IgD-negative memory B cell (primary cell): ENCODE data around the gene PDE8B. TPM values are rescaled to one million over a fixed set of nuclear protein-coding genes. Genes with fewer than 3 reads are reported as not detected.

Source experiments
- H3K27ac Mint-ChIP-seq, 3 donors: one replicate each; pipeline ENCODE4 v1.8.0; 2020 to 2022; ENCODE audit warnings: mild to moderate bottlenecking in 3 of 3, mixed read lengths in 3 of 3, moderate library complexity in 1 of 3
- H3K27me3 Mint-ChIP-seq: one replicate; pipeline ENCODE4 v1.8.0; 2021; ENCODE audit warnings: mixed read lengths
- H3K36me3 Mint-ChIP-seq: one replicate; pipeline ENCODE4 v1.8.0; 2020; ENCODE audit warnings: mild to moderate bottlenecking, mixed read lengths
- H3K4me1 Mint-ChIP-seq, 3 donors: one replicate each; pipeline ENCODE4 v1.8.0; 2020 to 2022; ENCODE audit warnings: mixed read lengths in 3 of 3, mild to moderate bottlenecking in 1 of 3
- H3K4me3 Mint-ChIP-seq, 4 donors: one replicate each; pipeline ENCODE4 v1.8.0; 2020 to 2022; ENCODE audit warnings: mild to moderate bottlenecking in 4 of 4, mixed read lengths in 4 of 4, moderate library complexity in 3 of 4
- H3K9me3 Mint-ChIP-seq, 3 donors: one replicate each; pipeline ENCODE4 v1.8.0; 2020 to 2021; ENCODE audit warnings: mixed read lengths in 3 of 3, mild to moderate bottlenecking in 1 of 3
- polyA plus RNA-seq: library from polyadenylated mRNA; unstranded; fragments of 300-500 nt; fragmentation: Illumina TruSeq; gene quantifications from one replicate; pipeline ENCODE4 v1.2.3, GENCODE V29; 2021

PDE8B gene
- polyA plus RNA-seq, 1 donor from 2014 or later = not detected

DNA sequence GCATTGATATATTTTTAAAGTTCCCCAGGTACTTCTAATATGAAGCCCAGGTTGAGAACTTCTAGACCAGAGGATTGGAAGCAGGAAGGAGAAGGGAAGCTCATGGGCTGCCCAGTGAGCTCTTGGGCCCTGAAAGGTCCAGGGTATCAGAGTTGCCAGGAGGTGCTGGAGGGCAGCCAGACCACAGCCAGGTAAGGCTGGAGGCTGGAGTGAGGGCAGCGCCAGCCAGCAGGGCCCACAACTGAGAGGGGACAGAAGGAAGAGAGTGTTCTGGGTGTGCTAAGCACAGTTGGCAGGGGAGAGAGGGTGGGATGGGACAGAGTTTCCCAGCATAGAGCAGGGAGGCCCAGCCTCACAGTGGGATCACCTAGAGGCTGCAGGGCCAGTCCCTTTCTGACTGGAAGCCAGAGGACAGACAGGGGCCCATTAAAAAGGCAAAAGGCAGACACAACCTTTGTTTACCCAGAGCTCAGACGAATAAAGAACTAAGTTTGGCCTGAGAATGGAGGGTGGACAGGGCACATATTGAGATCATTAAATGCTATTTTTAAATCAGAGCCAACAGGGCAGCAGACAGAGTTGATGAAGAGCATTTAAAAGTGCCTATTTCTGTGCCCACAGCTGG is 94.9 kb downstream of the PDE8B start:
- H3K4me1 Mint-ChIP-seq = peaks cover 0 to 5% (median 4%) of the 10 kb centered on the region in 3 donors
- H3K36me3 Mint-ChIP-seq = peaks cover 1% of the 10 kb centered on the region
- peaks cover 5% of the 10 kb centered on the region for H3K27me3 Mint-ChIP-seq
- H3K27ac Mint-ChIP-seq = peak overlapping the region in 1 of 3 donors; percentile 28
- H3K9me3 Mint-ChIP-seq = no peaks in the 10 kb centered on the region
- H3K4me3 Mint-ChIP-seq = no peak overlapping the region

DNA sequence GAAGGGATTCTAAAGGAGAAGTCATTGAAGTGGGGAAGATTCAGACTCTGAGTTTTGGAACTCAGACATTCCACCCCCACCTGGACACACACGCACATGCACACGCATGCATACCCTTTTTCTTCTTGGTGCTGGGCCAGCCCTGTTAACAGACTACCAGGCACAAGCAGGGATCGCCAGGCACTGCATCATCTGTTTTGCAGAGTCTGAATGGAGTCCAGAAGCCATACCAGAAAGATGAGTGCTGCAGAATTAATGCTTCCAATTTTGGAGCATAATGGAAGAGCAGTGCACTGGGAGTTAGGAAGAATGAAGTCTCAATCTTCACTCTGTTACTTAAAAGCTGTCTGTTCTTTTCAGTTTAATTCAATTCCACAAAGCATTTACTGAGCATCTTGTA is 95.5 kb downstream of the PDE8B start:
- H3K4me1 Mint-ChIP-seq = peaks cover 0 to 5% (median 4%) of the 10 kb centered on the region in 3 donors
- no peak overlapping the region for H3K4me3 Mint-ChIP-seq

GRCh38 chr5:77306531-77306930 is 96.1 kb downstream of the PDE8B start:
- Mint-ChIP-seq H3K27ac (no peak overlapping the region), H3K9me3 (no peaks in the 10 kb centered on the region), H3K4me1 (peaks cover 0 to 5% (median 4%) of the 10 kb centered on the region in 3 donors), H3K4me3 (no peak overlapping the region), H3K36me3 (peaks cover 1% of the 10 kb centered on the region), H3K27me3 (peaks cover 5% of the 10 kb centered on the region)

More for the DNA sequence above, 95.5 kb downstream of the PDE8B start:
- peak overlapping the region in 1 of 3 donors; percentile 28 for H3K27ac Mint-ChIP-seq
- H3K27me3 Mint-ChIP-seq = peaks cover 5% of the 10 kb centered on the region
- no peaks in the 10 kb centered on the region for H3K9me3 Mint-ChIP-seq
- peaks cover 1% of the 10 kb centered on the region for H3K36me3 Mint-ChIP-seq

DNA sequence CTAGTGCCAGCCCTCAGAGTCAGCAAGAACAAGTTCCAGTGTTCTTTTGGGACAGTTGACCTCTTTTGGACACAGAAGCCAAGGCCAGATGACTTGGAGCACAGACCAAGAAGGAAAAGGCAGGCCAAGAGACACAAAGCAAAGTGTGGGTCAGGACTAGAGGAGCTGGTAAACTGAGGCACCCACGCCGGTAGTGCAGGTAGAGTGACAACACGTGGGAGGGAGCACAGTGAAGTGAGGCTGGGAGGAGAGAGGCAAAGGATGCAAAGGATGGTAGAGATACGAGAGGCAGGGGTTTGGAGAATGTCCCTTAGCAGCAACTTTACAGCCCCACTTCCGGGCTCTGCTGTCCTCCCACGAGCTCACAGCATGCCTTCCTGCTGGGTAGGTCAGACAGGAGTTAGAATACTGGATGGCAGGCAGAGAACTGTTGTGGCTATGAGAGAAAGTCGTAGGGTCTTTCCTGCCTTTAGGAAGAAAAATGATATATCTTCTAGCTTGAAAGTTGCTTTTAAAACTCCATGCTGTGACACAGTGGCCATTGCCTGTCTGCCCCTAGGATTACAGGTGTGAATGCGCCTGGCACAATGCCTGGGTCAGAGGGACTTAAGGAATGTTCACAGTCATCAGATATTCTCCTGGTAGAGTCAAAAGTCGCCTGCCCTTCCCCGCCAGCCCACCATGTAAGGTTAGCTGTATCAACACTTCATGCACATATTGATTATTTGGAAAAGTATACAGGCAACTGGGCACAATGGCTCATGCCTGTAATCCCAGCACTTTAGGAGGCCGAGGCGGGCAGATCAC is 97.9 kb downstream of the PDE8B start:
- H3K4me1 Mint-ChIP-seq = peaks cover 0 to 4% (median 0%) of the 10 kb centered on the region in 3 donors
- H3K9me3 Mint-ChIP-seq = peaks cover 0 to 2% (median 0%) of the 10 kb centered on the region in 3 donors
- H3K36me3 Mint-ChIP-seq = no peaks in the 10 kb centered on the region
- H3K4me3 Mint-ChIP-seq = no peak overlapping the region
- peaks cover 2% of the 10 kb centered on the region for H3K27me3 Mint-ChIP-seq
- no peak overlapping the region for H3K27ac Mint-ChIP-seq

- no peak overlapping the region for H3K4me3 Mint-ChIP-seq
- H3K27ac Mint-ChIP-seq = no peak overlapping the region
- no peaks in the 10 kb centered on the region for H3K36me3 Mint-ChIP-seq
- peaks cover 0 to 4% (median 0%) of the 10 kb centered on the region in 3 donors for H3K4me1 Mint-ChIP-seq
- peaks cover 2% of the 10 kb centered on the region for H3K27me3 Mint-ChIP-seq
- H3K9me3 Mint-ChIP-seq = peaks cover 0 to 5% (median 2%) of the 10 kb centered on the region in 3 donors
Measured at GRCh38 chr5:77309140-77309539, 98.7 kb downstream of the PDE8B start.

DNA sequence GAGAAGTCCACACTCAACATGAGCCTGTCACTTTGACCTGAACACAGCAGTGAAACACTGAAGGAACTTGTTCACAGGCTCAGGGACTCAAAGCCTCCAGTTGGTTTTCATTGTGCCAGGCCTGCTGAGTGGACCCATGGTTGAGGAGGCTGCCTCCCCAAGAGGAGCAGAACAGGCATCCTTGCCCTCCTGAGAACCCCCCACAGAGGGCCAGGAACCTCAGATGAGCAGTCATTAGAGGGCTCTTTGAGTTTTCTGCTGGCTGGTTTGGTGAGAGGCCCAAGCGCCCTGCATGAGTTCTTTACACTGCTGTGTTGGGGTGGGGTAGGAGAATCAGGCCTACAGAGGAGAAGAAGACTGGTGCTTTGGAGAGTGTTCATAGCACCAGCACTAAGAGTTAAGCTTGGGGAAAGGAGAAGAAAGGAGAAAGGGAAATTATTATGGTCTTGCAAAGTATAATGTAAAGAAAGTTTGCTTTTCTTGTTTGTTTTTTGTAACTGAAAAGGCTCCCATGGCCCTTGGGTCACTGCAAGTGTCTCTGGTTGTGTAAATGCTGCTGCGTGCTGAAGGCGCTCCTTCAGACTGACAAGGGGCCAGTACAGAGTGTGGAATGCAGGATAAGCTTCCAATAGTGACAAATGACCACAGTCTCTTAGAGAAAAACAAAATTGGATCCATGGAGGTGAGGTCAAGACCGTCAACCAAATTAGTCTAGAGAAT is 100.2 kb downstream of the PDE8B start:
- no peak overlapping the region for H3K4me3 Mint-ChIP-seq
- peaks cover 0 to 2% (median 0%) of the 10 kb centered on the region in 3 donors for H3K4me1 Mint-ChIP-seq
- peaks cover 2% of the 10 kb centered on the region for H3K27me3 Mint-ChIP-seq
- H3K27ac Mint-ChIP-seq = no peak overlapping the region
- H3K36me3 Mint-ChIP-seq = peaks cover 1% of the 10 kb centered on the region
- H3K9me3 Mint-ChIP-seq = peaks cover 0 to 7% (median 3%) of the 10 kb centered on the region in 3 donors

DNA sequence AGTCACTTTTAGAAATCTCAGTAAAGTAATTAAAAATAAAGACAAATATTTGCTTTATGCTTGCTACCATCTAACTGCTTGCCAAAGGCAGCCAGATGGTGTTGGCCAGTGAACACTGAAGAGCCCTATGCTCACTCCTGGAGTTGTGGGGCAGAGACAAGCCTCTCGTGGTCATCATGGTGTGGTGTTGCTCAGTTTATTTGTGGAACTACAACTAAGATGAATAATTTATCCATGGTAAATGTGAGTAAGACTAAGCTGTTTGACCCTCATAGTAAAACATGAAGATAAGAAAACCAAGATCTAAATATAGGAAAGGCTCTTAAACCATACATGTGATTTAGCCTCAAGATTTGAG is 100.7 kb downstream of the PDE8B start:
- peaks cover 0 to 7% (median 3%) of the 10 kb centered on the region in 3 donors for H3K9me3 Mint-ChIP-seq
- no peak overlapping the region for H3K4me3 Mint-ChIP-seq
- peaks cover 2% of the 10 kb centered on the region for H3K27me3 Mint-ChIP-seq
- peaks cover 1% of the 10 kb centered on the region for H3K36me3 Mint-ChIP-seq
- H3K4me1 Mint-ChIP-seq = peaks cover 0 to 2% (median 0%) of the 10 kb centered on the region in 3 donors
- peak overlapping the region in 1 of 3 donors; percentile 4 for H3K27ac Mint-ChIP-seq

DNA sequence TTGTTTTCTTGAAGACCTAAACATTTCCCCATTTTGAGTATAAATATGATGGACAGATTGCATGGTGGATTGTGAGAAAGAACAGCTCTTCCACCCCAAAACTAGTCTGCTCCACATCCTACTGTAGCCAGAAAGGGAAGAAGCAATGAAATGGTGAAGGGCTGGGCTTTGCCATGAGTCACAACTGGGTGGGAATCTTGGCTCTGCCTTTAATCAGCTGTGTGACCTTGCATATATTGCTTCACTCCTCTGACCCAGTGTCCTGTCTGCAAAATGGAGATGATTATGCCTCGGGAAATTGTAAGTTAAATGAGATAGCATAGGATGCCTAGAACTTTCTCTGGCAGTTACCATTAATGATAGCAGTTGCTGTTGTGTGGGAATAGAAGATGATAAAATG is 101.9 kb downstream of the PDE8B start:
- Mint-ChIP-seq H3K27ac (peak overlapping the region in 1 of 3 donors; percentile 76), H3K4me1 (no peaks in the 10 kb centered on the region), H3K9me3 (peaks cover 0 to 7% (median 3%) of the 10 kb centered on the region in 3 donors), H3K36me3 (peaks cover 1% of the 10 kb centered on the region), H3K27me3 (peaks cover 3% of the 10 kb centered on the region), H3K4me3 (no peak overlapping the region)

- H3K4me1 Mint-ChIP-seq = no peaks in the 10 kb centered on the region
- H3K4me3 Mint-ChIP-seq = no peak overlapping the region
- peaks cover 1% of the 10 kb centered on the region for H3K36me3 Mint-ChIP-seq
- H3K27me3 Mint-ChIP-seq = peaks cover 2% of the 10 kb centered on the region
- H3K27ac Mint-ChIP-seq = no peak overlapping the region
- peaks cover 0 to 7% (median 3%) of the 10 kb centered on the region in 3 donors for H3K9me3 Mint-ChIP-seq
Measured at GRCh38 chr5:77316871-77317661, 106.6 kb downstream of the PDE8B start.

DNA sequence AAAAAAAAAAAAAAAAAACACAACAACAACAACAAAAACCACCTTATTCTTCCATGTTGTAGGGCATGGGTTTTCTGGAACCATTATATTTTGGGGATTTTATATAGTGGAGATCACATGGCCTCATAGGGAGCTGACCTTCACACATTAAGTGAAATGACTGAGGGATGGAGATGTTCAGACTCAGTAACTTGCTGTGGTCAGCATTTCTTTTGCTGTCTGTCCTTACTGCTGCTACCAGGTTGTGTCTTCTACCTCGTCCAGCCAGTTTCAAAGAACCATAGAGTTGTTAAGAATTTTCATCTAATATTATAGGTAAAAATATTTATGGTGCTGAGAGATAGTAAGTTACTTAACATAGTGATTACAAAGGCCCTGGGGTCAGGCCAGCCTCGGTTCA is 107.6 kb downstream of the PDE8B start:
- no peaks in the 10 kb centered on the region for H3K4me1 Mint-ChIP-seq
- no peak overlapping the region for H3K4me3 Mint-ChIP-seq

GRCh38 chr5:77319117-77319804 is 108.8 kb downstream of the PDE8B start:
- Mint-ChIP-seq H3K27me3 (peaks cover 7% of the 10 kb centered on the region), H3K4me3 (no peak overlapping the region), H3K27ac (no peak overlapping the region), H3K9me3 (peaks cover 0 to 2% (median under 1%) of the 10 kb centered on the region in 3 donors), H3K36me3 (peaks cover 1% of the 10 kb centered on the region), H3K4me1 (no peaks in the 10 kb centered on the region)

More for the DNA sequence above, 107.6 kb downstream of the PDE8B start:
- no peak overlapping the region for H3K27ac Mint-ChIP-seq
- H3K27me3 Mint-ChIP-seq = peaks cover 7% of the 10 kb centered on the region
- peaks cover 1% of the 10 kb centered on the region for H3K36me3 Mint-ChIP-seq
- H3K9me3 Mint-ChIP-seq = peaks cover 0 to 7% (median 3%) of the 10 kb centered on the region in 3 donors

GRCh38 chr5:77321793-77322394 is 111.4 kb downstream of the PDE8B start:
- no peaks in the 10 kb centered on the region for H3K36me3 Mint-ChIP-seq
- H3K4me3 Mint-ChIP-seq = no peak overlapping the region
- peaks cover 7% of the 10 kb centered on the region for H3K27me3 Mint-ChIP-seq
- H3K4me1 Mint-ChIP-seq = no peaks in the 10 kb centered on the region
- H3K9me3 Mint-ChIP-seq = no peaks in the 10 kb centered on the region
- H3K27ac Mint-ChIP-seq = no peak overlapping the region

DNA sequence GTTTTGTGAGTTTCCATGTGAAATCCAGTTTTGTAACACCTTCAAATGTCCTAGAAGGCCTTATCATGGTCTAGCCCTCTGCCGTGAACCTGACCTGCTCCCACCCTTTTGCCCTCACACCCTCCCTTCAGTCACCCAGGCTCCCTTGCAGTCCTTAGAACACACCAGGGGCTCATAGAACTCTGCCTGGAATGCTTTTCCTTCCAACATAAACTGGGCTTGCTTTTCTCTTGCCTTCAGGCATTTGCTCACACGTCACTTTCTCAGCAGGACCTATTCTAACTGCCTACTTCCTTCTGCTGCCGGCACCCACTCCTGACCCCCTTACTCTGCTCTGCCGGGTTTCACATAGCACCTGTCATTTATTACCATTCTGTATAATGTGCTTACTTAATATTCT is 111.9 kb downstream of the PDE8B start:
- no peaks in the 10 kb centered on the region for H3K9me3 Mint-ChIP-seq
- peaks cover 6% of the 10 kb centered on the region for H3K27me3 Mint-ChIP-seq
- no peaks in the 10 kb centered on the region for H3K4me1 Mint-ChIP-seq
- no peak overlapping the region for H3K27ac Mint-ChIP-seq
- H3K4me3 Mint-ChIP-seq = no peak overlapping the region
- no peaks in the 10 kb centered on the region for H3K36me3 Mint-ChIP-seq
